ENCODE data around the gene EBLN2. TPM values are rescaled to one million over a fixed set of nuclear protein-coding genes. Genes with fewer than 3 reads are reported as not detected.

EBLN2 gene
- total and polyA plus RNA-seq, 5 donors from 2014 or later, result 0.80 to 20.8 (median 1.3) TPM

GRCh38 chr3:73108750-73109149 is 47.3 kb downstream of the EBLN2 start:
- DNase-seq, result no peak
- Mint-ChIP-seq H3K4me1 (no peaks in the 10 kb centered on the region), H3K27ac (no peak overlapping the region), H3K9me3 (no peaks in the 10 kb centered on the region), H3K36me3 (no peaks in the 10 kb centered on the region), H3K4me3 (no peak overlapping the region), H3K27me3 (peaks cover 10% of the 10 kb centered on the region)
- Histone ChIP-seq H3K9me3 (ENCODE audit: control insufficient read depth in 2 of 2, low read length in 2 of 2) (no peaks in the 10 kb centered on the region), H3K36me3 (ENCODE audit: control insufficient read depth, insufficient read depth, low read length) (no peaks in the 10 kb centered on the region), H3K4me3 (ENCODE audit: low read depth, low read length) (no peak overlapping the region), H3K27ac (ENCODE audit: insufficient read depth, low read length, poor library complexity, severe bottlenecking) (no peak overlapping the region), H3K4me1 (ENCODE audit: control insufficient read depth, insufficient read depth, low read length, poor library complexity, severe bottlenecking) (no peaks in the 10 kb centered on the region), H3K27me3 (ENCODE audit: control insufficient read depth, insufficient read depth, low read length) (no peaks in the 10 kb centered on the region)
- no peak for ATAC-seq (ENCODE audit: low read depth in 2 of 2)

- ATAC-seq (ENCODE audit: low read depth in 2 of 2), result no peak
- Mint-ChIP-seq H3K27me3 (peaks cover 14% of the 10 kb centered on the region), H3K9me3 (peaks cover 0 to 3% (median 0%) of the 10 kb centered on the region in 7 donors), H3K4me1 (no peaks in the 10 kb centered on the region), H3K4me3 (no peak overlapping the region), H3K27ac (peak overlapping the region in 1 of 3 donors; percentile 40), H3K36me3 (no peaks in the 10 kb centered on the region)
- Histone ChIP-seq H3K4me1 (ENCODE audit: control insufficient read depth, insufficient read depth, low read length, poor library complexity, severe bottlenecking) (no peaks in the 10 kb centered on the region), H3K4me3 (ENCODE audit: low read depth, low read length) (no peak overlapping the region), H3K36me3 (ENCODE audit: control insufficient read depth, insufficient read depth, low read length) (no peaks in the 10 kb centered on the region), H3K27me3 (ENCODE audit: control insufficient read depth, insufficient read depth, low read length) (peaks cover 2% of the 10 kb centered on the region), H3K27ac (ENCODE audit: insufficient read depth, low read length, poor library complexity, severe bottlenecking) (no peak overlapping the region), H3K9me3 (ENCODE audit: control insufficient read depth in 2 of 2, low read length in 2 of 2) (no peaks in the 10 kb centered on the region)
- DNase-seq, result no peak
Measured at GRCh38 chr3:73110530-73110929, 49.1 kb downstream of the EBLN2 start.

Other genes starting within 250 kb of the EBLN2 start
- gene SHQ1, start 213.2 kb upstream of the EBLN2 start, total RNA-seq, result 14.6 TPM
- gene SHQ1, start 213.2 kb upstream of the EBLN2 start, polyA plus RNA-seq, result 10 to 100 TPM; 14.5 to 26.3 (median 21.2) TPM
- gene GXYLT2, start 173.6 kb upstream of the EBLN2 start, total RNA-seq, result 0.25 TPM
- under 1 TPM in 3 of 4 donors, not detected in 1; 0.06 to 0.14 (median 0.06) TPM for gene GXYLT2, start 173.6 kb upstream of the EBLN2 start, polyA plus RNA-seq
- 98.4 TPM for gene PPP4R2, start 64.8 kb upstream of the EBLN2 start, total RNA-seq
- 10 to 100 TPM; 39.1 to 65.6 (median 51.7) TPM for gene PPP4R2, start 64.8 kb upstream of the EBLN2 start, polyA plus RNA-seq